ENCODE results near the gene PDZD2. TPM values are rescaled to one million over a fixed set of nuclear protein-coding genes. Genes with fewer than 3 reads are reported as not detected.

Gene PDZD2
- polyA plus RNA-seq, 3 donors = 0.10 TPM; not detected in 2

- H3K4me2 ChIP-seq (replicated peaks; ENCODE audit: extremely low read depth, low read length, poor library complexity, severe bottlenecking) = no peak overlapping the region
- no peak overlapping the region for H3K4me3 Mint-ChIP-seq
Observed at GRCh38 chr5:31962351-31962751, 323.4 kb downstream of the PDZD2 start.

GRCh38 chr5:31962871-31963307, 324.0 kb downstream of the PDZD2 start:
- no peak overlapping the region for H3K27ac Mint-ChIP-seq
- H3K4me3 Mint-ChIP-seq = no peak overlapping the region
- H3K4me1 Mint-ChIP-seq = no peaks in the 10 kb centered on the region
- Histone ChIP-seq H3K4me1 (ENCODE audit: control insufficient read depth in 1 of 2, insufficient read depth in 2 of 2, low read length in 2 of 2) (no peaks in the 10 kb centered on the region), H3K79me2 (ENCODE audit: insufficient read depth, low read length) (no peaks in the 10 kb centered on the region), H3K27me3 (ENCODE audit: control insufficient read depth in 2 of 2, insufficient read depth in 2 of 2, low read length in 2 of 2) (no peaks in the 10 kb centered on the region), H3K36me3 (replicated peaks in 1 of 2; ENCODE audit: control insufficient read depth in 1 of 2, insufficient read depth in 2 of 2, low read length in 2 of 2) (no peaks in the 10 kb centered on the region), H3K27ac (ENCODE audit: low read depth in 1 of 2, low read length in 2 of 2) (no peak overlapping the region), H3K4me2 (replicated peaks; ENCODE audit: extremely low read depth, low read length, poor library complexity, severe bottlenecking) (no peak overlapping the region), H3K4me3 (replicated peaks in 1 of 3; ENCODE audit: low read depth in 2 of 3, low read length in 3 of 3) (no peak overlapping the region), H3K9me3 (replicated peaks in 1 of 2; ENCODE audit: control insufficient read depth in 1 of 2, insufficient read depth in 1 of 2, low read length in 2 of 2) (no peaks in the 10 kb centered on the region), H4K20me1 (ENCODE audit: insufficient read depth, low read length) (no peaks in the 10 kb centered on the region), H3K9ac (ENCODE audit: insufficient read depth, low read length, poor library complexity, severe bottlenecking) (no peak overlapping the region), H2AFZ (ENCODE audit: insufficient read depth, low read depth, low read length, poor library complexity, severe bottlenecking) (no peak overlapping the region)
- peaks cover 0 to 8% (median 0%) of the 10 kb centered on the region in 7 donors for H3K9me3 Mint-ChIP-seq
- TF ChIP-seq CTCF (IDR thresholded peaks at IDR 0.05) = no peak
- H3K27me3 Mint-ChIP-seq (ENCODE audit: low read depth in 3 of 3) = peaks cover 0 to 1% (median 1%) of the 10 kb centered on the region in 3 donors
- intact Hi-C loops (cut with micrococcal nuclease) = no loop called here
- no CpG with 5 or more reads among the region's 3 CpGs for WGBS (ENCODE audit: insufficient coverage)
- DNase-seq = no peak
- H3K36me3 Mint-ChIP-seq = no peaks in the 10 kb centered on the region

More at GRCh38 chr5:31962351-31962751, 323.4 kb downstream of the PDZD2 start:
- H2AFZ ChIP-seq (ENCODE audit: insufficient read depth, low read depth, low read length, poor library complexity, severe bottlenecking) = no peak overlapping the region
- Mint-ChIP-seq H3K4me1 (no peaks in the 10 kb centered on the region), H3K9me3 (peaks cover 0 to 5% (median 0%) of the 10 kb centered on the region in 7 donors), H3K27me3 (ENCODE audit: low read depth in 3 of 3) (peaks cover 0 to 1% (median 1%) of the 10 kb centered on the region in 3 donors), H3K27ac (no peak overlapping the region), H3K36me3 (no peaks in the 10 kb centered on the region)
- H3K4me1 ChIP-seq (ENCODE audit: control insufficient read depth in 1 of 2, insufficient read depth in 2 of 2, low read length in 2 of 2) = no peaks in the 10 kb centered on the region
- no peak overlapping the region for H3K27ac ChIP-seq (ENCODE audit: low read depth in 1 of 2, low read length in 2 of 2)
- H3K27me3 ChIP-seq (ENCODE audit: control insufficient read depth in 2 of 2, insufficient read depth in 2 of 2, low read length in 2 of 2) = no peaks in the 10 kb centered on the region
- TF ChIP-seq CTCF (IDR thresholded peaks at IDR 0.05) = no peak
- DNase-seq = no peak
- no peaks in the 10 kb centered on the region for H3K79me2 ChIP-seq (ENCODE audit: insufficient read depth, low read length)
- no peaks in the 10 kb centered on the region for H3K9me3 ChIP-seq (replicated peaks in 1 of 2; ENCODE audit: control insufficient read depth in 1 of 2, insufficient read depth in 1 of 2, low read length in 2 of 2)
- no peaks in the 10 kb centered on the region for H4K20me1 ChIP-seq (ENCODE audit: insufficient read depth, low read length)
- no peak overlapping the region for H3K9ac ChIP-seq (ENCODE audit: insufficient read depth, low read length, poor library complexity, severe bottlenecking)
- intact Hi-C loops (cut with micrococcal nuclease) = no loop called here
- no peak overlapping the region for H3K4me3 ChIP-seq (replicated peaks in 1 of 3; ENCODE audit: low read depth in 2 of 3, low read length in 3 of 3)
- no peaks in the 10 kb centered on the region for H3K36me3 ChIP-seq (replicated peaks in 1 of 2; ENCODE audit: control insufficient read depth in 1 of 2, insufficient read depth in 2 of 2, low read length in 2 of 2)
- WGBS (ENCODE audit: insufficient coverage) = 14% methylated on average over 3 of the region's 6 CpGs

Data from CD14-positive monocyte (primary cell).